NCI-H510A (cell line): Measurements from ENCODE around the gene CCL20.
A peak's percentile ranks its signal among the peaks of the same experiment; 100 is the strongest.
"Not testable (repeated sequence)": the region's sequence is repeated elsewhere in the genome, so short reads cannot be mapped to it uniquely, and the experiment has no call there.

Experiments used
- DNase-seq: peaks from one replicate; lab custom pipeline; 2025; lab: John Stamatoyannopoulos, UW

The CCL20 gene, protein sequence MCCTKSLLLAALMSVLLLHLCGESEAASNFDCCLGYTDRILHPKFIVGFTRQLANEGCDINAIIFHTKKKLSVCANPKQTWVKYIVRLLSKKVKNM

DNA sequence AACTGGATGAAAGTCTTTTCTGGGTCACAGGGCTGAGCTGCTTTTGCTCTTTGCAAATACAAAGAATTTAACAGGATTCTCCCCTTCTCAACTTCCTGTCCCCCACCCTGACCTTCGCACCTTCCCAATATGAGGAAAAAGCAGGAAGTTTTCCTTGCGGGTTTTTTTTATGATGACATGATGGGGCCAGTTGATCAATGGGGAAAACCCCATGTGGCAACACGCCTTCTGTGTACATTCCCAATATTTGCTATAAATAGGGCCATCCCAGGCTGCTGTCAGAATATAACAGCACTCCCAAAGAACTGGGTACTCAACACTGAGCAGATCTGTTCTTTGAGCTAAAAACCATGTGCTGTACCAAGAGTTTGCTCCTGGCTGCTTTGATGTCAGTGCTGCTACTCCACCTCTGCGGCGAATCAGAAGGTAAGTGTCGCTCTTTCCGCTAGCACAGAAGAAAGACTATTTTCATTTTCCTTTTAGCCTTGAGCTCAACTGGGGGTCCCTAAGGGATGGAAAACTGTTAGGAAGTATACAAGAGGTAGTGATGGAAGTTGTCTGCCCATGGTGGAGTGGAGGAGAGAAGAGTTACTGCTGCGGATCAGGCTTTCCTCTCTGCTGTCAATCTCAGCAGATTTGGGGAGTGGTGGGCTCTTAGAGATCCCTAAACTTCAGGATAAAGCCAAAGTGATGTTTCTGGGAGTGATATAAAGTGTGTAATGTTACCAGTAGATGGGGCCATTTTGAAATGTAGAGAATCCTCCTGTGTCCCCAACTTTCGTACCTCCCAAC lies at the start of gene CCL20:
CCL20 (plus strand) TSS at position 281 of the 792 bp plus-strand sequence; CDS start at position 351, 70 bp downstream.
- DNase-seq: no peak

- DNase-seq: no peak
These were observed 47.8 kb upstream of the CCL20 start for GRCh38 chr2:227765788-227766372.

GRCh38 chr2:227766373-227766883 lies 47.2 kb upstream of the CCL20 start:
- peak; percentile 65 for DNase-seq

- no peak for DNase-seq
These were observed 45.8 kb upstream of the CCL20 start for GRCh38 chr2:227767830-227768229.

- peak; percentile 76 for DNase-seq
These were observed 41.4 kb upstream of the CCL20 start for GRCh38 chr2:227772197-227772661.

DNA sequence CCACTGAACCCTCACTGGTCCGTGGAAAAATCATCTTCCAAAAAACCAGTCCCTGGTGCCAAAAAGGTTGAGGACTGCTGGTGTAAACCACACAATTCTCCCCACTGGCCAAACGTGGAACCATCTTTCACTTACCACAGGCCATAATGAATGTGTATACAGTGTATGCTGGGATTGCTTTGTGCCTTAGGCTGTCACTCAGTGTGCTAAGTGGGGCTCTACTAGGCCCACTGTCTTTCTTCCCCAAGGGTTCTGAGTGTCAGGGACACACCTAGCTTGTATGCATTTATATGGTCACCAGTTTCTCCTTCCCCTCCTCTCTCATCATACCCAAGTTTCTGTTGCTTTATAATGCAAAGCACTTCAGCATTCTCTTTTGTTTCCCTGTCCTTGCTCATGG lies 40.7 kb upstream of the CCL20 start:
- no peak for DNase-seq

DNA sequence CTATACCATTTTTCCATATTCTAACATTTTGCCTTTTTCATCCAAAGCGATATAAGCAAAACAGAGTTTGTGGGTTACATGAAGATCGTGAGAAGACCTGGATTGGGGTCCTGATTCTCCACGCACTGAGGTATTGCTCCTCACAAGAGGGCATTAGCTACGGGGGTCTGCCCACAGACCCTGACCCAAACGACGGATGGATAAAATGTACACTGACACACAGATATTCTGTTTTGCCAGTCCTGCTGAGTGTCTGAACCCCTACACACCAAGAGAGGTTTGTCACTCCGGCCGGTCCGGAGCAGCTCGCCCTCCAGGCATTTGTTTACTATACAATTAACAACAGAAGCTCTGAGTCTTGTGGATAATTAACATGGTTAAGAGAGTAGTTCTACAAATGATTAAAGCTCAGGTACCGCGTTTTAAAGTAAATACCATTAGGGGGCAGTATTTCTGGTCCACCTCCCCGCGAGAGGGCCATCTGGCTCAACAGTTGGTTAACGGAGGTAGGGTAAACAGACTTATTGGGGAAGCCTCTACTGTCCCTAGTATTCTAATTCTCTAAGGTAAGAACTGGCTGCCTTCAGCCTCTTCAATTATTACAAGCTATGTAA lies 39.5 kb upstream of the CCL20 start:
- no peak for DNase-seq

DNA sequence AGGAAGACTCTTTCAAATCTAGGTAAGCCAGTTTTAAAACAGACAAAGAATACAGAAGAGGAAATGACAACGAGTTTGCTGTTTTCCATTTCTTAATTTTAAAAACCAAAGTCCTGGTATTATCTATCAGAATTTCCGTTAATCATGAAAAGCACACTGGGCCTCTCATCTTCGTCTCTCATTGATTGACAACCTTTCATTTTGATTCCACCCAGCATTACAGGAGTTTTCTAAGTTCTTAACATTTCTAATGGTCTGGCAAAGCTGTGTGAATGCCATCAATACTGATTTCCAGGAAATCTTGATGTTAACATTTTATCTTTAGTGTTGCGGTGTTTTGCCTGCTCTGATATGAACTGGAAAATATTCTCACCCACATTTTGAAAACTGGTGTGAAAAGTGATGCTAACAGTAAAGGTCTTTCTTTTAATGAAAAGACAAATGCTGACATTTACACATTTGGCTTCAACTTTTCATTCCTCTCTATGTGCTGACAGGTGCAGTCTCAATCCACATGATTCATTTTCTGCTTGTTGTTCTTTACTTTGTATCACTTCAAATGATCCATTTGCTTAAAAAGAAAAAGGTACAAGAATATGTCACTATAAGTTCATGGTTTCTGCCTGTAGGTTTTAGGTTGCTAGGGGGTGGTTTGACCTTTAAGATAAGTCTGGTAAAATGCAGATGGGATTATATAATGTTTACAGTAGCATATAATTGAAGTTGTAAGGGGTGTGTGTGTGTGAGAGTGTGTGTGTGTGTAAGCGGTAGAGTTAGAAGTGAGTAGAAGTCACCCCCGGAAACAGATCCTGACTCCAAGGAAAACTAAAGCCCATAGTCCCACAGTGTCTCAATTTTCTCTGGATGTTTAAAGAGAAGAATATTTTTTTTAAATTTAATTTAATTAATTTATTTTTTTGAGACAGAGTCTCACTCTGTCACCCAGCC lies 38.5 kb upstream of the CCL20 start:
- DNase-seq: no peak

GRCh38 chr2:227780981-227781615 lies 32.5 kb upstream of the CCL20 start:
- no peak for DNase-seq

DNA sequence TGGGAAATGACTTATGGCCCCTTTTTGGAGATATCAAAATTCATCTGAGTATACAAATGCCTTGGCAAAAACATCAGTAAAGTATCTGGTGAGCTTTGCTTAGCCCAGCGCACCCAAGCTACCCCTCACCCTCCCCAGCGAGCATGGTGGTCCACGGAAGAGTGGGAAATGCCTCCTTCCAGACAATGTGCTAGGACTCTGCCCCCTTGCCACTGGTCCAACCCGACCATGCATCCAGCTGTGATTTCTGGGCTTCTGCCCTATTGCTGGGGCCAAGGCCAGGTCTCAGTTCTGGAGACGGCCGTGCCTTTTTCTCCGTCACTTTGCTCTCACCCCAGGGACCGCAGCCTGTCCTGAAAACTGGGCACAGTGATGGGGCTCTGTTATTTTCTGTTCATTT lies 31.8 kb upstream of the CCL20 start:
- no peak for DNase-seq

GRCh38 chr2:227782804-227783203 lies 30.8 kb upstream of the CCL20 start:
- no peak for DNase-seq

GRCh38 chr2:227783404-227784138 lies 30.1 kb upstream of the CCL20 start:
- no peak for DNase-seq

DNA sequence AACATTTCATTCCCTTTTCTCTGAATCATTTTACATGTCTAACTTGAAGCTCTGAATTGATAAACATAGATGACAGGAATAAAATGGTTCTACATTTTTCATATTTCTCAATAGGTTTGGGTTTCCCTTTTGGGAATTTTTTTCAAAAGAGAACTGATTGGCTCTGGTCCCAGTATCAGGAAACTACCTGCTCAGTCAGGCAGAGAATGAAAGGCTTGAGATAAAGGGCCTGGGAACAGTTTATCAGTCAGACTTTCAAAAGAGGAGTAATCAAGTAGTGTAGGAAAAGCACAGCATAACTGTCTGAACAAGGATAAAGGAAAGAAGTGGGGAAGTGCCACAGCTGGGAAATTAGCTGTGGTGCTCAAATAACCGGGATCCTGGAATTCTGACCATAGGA lies 28.3 kb upstream of the CCL20 start:
- DNase-seq: no peak

DNA sequence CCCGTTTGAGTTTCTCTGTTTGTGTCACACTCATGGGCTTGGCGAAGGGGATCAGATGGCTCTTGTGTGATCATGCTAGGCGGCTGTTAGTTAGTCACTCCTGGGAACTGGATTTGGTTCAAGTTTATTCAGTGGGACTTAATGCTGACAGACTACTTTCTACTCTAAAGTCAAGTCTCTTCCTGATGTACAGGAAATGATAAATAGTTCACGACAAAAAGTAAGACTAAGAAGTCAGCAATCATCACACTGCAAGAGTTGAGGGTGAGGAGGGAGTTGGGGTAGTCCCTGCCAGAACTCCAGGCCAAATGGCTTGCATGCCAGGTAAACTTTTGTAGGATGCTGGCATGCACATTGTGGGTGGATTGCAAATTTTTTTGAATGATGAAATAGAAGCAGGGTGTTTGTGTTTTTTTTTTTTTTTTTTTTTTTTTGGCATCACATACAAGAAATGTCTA lies 25.1 kb upstream of the CCL20 start:
- no peak for DNase-seq

GRCh38 chr2:227789803-227790202 lies 23.8 kb upstream of the CCL20 start:
- no peak for DNase-seq

- DNase-seq: no peak
These were observed 20.4 kb upstream of the CCL20 start for GRCh38 chr2:227793148-227793712.

DNA sequence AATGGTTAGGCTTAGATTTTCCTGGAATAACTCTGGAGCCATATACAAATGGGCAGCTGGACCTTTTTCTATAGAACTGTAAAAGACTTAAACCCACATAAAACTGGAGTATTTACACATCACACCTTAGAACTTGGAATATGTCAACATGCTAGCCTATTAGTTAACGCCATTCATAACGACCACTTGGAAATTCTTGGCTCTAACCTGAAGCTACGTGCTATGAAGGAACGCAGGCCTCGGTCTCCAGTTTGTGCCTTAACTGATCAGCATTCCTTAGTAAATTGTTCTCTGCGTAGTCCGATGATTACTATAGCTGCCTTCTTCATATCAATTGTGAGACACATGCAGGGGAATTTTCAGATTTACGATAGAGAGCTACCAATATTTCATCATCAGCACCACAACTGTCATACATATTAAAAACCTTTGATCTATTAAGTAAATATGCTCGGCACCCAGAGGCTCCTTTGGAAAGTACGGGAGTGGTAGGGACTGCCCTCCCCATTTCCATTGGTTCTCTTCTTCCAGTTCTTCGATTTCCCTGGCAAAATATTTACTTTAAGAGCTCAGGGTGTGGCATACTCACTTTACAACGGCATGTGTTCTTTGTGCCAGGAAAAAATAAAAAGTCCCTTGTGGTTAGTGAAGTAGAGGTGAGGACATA lies 17.5 kb upstream of the CCL20 start:
- DNase-seq: peak; percentile 18

DNA sequence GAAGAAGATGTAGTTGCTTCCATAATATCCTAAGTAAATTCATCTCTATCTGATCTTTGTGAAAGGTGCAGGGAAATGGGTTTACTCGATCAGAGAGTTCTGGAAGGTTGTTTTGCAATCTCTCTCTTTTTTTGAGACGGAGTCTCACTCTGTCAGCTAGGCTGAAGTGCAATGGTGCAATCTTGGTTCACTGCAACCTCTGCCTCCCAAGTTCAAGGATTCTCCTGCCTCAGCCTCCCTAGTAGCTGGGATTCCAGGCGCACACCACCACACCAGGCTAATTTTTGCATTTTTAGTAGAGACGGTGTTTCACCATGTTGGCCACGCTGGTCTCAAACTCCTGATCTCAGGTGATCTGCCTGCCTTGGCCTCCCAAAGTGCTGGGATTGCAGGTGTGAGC lies 16.9 kb upstream of the CCL20 start:
- DNase-seq: not testable (repeated sequence)

DNA sequence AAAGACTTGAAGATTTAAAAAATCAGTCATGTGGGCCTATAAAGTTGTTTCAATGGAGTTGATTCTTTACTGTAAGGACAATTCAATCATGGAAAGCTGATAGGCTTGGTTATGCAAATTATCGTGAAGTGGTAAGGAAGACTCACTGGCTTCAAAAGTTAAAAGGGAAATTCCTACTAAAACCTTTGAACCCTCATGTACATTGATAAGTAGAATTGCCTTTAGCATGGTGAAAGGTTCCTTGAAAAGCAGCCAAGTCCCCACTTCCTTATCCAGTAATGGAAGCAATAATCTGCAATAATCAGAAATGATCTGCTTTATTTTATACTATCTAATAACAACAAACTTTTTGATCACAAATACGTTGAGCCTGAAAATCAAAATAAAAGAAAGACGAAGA lies 14.4 kb upstream of the CCL20 start:
- DNase-seq: no peak
